Activated T-cell treated with anti-CD3 and anti-CD28 coated beads, Interleukin-2, amount 50 U/mL, for 4 hours (primary cell): ENCODE results near the gene TANGO2. TPM values are rescaled to one million over a fixed set of nuclear protein-coding genes. Genes with fewer than 3 reads are reported as not detected.

ENCODE experiments used
- ATAC-seq, 2 donors: fragments of 200-7000 bp; cut with Tn5 transposase; one replicate each; pipeline ENCODE4 v1.10.0; 2021
- DNase-seq: peaks from one replicate; pipeline ENCODE4 v3.0.0-alpha.2; 2020
- H3K27me3 Mint-ChIP-seq: one replicate; pipeline ENCODE4 v1.8.0; 2021; ENCODE audit warnings: low read depth, mixed read lengths
- H3K36me3 Mint-ChIP-seq: one replicate; pipeline ENCODE4 v1.8.0; 2022; ENCODE audit warnings: mixed read lengths; ENCODE audit not compliant: insufficient read depth
- H3K4me1 Mint-ChIP-seq: one replicate; pipeline ENCODE4 v1.8.0; 2021; ENCODE audit warnings: low read depth, mixed read lengths
- H3K4me3 Mint-ChIP-seq: one replicate; pipeline ENCODE4 v1.8.0; 2021; ENCODE audit warnings: mild to moderate bottlenecking, moderate library complexity, mixed read lengths
- H3K9me3 Mint-ChIP-seq: one replicate; pipeline ENCODE4 v1.8.0; 2021; ENCODE audit warnings: mixed read lengths
- total RNA-seq, 3 donors: library from RNA; stranded (reverse); gene quantifications; one replicate each; pipeline ENCODE4 v1.2.1, GENCODE V29; 2021

TANGO2 gene
- total RNA-seq, 3 donors from 2014 or later: 23.1 to 26.8 (median 25.3) TPM

DNA sequence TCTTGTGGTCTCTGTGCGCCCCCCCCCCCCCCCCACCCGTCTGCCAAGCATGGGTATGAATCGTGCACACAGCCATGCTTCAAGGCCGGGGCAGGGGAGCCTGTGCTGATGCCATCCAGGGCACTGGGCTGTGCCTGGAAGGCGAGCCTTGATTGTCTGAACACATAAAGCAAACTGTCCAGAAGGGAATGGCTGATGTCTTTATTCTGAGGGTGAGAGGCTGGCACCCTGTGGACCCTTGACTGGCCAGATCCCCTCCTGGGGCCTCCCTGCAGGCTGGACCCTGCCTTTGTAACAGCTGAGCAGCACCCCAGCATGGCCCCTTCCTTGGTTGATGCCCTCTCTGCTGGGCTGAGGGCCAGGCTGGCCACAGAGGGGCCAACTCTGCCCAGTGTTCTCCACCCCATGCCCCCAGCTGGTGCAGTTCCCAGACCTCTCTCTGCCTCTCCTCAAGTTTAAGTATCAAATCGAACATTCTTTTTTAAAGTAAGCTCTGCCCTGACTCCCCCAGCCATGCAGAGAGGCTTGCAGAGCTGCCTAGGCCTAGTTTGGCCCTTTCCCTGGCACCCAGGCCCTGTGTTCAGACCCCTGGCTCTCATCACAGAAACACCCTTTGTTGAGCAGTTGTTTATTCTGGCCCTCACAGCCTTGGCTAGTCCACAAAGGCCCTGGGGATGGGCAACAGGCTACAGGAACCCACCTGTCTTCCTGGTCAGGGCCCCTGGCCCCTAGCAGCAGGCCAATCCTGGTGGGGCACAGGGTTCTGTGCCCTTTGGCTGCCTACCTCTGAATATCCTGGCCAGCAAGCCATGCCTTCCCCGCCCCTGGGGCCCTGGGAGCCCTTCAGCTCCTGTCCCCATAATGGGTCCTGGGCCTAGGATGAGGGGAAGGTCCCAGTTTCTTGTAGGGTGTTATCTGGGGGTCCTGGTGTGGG is 91.0 kb downstream of the TANGO2 start:
- Mint-ChIP-seq H3K9me3 (no peaks in the 10 kb centered on the region), H3K36me3 (peaks cover 8% of the 10 kb centered on the region), H3K4me3 (no peak overlapping the region), H3K27me3 (no peaks in the 10 kb centered on the region), H3K4me1 (peaks cover 14% of the 10 kb centered on the region)
- DNase-seq (no peak), ATAC-seq (peak in 1 of 2 donors; percentile 9)

DNA sequence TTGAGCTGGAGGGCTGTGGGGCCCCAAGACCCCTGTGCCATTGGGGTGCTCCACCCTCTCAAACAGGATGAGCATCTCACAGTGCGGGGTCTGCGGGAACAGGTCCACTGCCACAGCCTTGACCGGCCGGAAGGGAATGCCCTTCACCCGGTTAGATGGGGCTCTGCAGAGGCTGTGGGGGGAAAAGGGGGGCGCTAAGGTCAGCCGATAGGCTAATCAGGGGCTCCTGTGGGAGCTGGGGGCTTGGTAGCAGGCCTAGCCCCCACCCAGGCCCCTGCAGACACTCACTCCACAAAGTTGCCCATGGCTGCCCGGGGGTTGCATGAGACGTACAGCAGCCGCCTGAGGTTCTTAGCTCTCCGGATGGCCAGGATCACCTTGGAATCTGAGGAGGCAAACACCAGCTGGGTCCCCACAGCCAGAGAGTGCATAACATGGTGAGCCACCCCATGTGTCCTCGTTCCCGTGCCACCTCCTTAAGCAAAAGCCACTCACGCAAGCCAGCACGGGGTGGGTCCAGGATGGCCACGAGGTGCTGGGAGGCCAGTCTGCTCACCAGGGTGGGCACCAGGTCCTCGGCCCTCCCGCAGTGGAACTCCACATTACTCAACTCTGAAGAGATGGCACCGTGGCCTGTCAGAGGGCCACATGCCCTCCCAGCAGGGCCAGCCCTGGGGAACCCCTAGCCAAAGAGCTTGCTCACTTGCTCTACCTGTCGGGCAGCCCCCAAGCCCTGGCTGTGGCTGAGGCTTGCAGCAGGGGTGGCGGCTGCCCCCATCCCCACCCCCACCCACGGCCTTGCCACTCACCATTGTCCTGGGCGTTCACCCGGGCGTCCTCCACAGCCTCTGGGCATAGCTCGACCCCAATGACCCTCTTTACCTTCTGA is 92.0 kb downstream of the TANGO2 start:
- Mint-ChIP-seq H3K4me3 (no peak overlapping the region), H3K36me3 (peaks cover 8% of the 10 kb centered on the region), H3K9me3 (no peaks in the 10 kb centered on the region), H3K27me3 (no peaks in the 10 kb centered on the region), H3K4me1 (peaks cover 14% of the 10 kb centered on the region)
- DNase-seq (no peak), ATAC-seq (no peak)

DNA sequence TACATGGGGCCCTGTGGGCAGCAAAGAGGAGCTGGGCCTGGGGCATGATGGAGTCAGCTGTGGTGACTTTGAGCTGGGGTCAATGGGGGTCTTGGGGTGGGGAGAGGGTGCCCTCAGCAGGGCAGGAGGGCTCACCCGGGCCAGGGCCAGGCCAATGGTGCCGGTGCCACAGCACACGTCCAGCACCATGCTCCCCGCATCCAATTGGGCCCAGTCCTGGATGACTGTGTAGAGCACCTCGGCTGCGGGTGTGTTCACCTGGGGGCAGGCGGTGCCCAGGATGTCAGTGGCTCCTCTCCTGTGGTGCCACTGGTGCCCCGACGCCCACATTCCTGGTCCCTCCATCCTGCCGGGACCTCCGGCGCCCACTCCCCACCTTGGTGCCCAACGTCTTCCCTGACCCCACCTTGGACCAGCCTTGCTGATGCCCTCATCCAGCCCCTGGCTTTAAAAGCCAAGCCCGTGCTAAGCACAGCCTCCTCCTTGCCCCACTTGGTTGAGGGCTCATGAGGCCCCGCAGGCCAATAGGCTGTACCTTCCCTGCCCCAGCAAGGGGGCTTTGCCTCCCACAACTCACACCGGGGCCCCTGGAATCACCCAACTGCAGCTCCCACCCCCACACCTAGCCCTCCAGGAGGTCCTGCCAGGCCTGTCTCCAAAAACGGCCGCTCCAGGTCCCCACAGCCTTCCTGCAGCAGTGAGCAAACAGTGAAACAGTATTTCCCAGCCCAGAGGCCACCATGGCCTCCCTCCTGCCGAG is 92.8 kb downstream of the TANGO2 start:
- peaks cover 17% of the 10 kb centered on the region for H3K4me1 Mint-ChIP-seq
- peak overlapping the region; percentile 24 for H3K4me3 Mint-ChIP-seq

DNA sequence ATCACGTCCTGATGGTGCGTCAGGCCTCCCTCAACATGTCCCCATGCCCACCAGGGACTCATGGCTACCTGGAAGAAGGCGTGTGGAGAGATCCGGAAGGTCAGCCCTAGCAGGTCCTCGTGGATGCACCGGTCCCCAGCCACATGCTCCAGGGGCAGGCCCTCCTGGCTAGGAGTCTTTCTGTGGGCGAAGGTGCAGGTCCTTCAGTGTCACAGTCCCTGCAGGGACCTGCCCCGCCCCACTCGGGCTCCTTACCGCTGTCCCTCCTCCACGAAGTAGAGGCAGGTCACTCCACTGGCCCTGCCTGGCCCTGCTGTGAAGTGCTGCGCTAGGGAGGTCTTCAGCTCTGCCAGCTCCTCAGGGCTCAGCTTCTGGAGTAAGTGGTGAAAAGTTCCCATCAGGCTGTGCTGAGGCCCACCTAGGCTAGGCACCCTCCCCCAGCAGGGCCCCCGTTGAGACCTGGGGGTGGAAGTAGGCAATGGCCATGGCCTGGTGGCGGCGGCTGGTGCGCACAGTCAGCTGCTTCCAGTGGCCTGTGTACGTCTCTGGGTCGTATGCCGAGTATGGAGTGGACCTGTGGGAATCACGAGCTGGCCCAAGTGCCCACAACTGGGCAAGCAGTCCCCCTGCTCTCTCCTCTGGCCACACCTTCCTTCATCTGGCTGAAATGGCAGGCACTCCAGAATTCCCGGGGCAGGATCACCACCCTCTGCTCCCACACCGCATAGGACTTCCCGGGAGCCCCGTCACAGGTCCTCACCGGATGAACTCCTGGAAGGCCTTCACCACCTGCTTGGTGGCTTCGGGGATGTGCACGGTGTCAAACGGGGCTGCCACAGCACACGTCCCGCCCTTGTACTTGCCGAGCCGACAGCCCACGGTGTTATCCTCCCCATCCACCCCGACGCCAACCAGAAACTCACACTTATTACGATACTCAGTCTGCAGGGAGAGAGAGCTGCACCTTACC is 93.9 kb downstream of the TANGO2 start:
- ATAC-seq (no peak), DNase-seq (no peak)
- peaks cover 14% of the 10 kb centered on the region for H3K36me3 Mint-ChIP-seq

More for the DNA sequence above, 92.8 kb downstream of the TANGO2 start:
- ATAC-seq (no peak), DNase-seq (no peak)
- peaks cover 9% of the 10 kb centered on the region for H3K36me3 Mint-ChIP-seq
- H3K27me3 Mint-ChIP-seq: no peaks in the 10 kb centered on the region
- H3K9me3 Mint-ChIP-seq: no peaks in the 10 kb centered on the region

DNA sequence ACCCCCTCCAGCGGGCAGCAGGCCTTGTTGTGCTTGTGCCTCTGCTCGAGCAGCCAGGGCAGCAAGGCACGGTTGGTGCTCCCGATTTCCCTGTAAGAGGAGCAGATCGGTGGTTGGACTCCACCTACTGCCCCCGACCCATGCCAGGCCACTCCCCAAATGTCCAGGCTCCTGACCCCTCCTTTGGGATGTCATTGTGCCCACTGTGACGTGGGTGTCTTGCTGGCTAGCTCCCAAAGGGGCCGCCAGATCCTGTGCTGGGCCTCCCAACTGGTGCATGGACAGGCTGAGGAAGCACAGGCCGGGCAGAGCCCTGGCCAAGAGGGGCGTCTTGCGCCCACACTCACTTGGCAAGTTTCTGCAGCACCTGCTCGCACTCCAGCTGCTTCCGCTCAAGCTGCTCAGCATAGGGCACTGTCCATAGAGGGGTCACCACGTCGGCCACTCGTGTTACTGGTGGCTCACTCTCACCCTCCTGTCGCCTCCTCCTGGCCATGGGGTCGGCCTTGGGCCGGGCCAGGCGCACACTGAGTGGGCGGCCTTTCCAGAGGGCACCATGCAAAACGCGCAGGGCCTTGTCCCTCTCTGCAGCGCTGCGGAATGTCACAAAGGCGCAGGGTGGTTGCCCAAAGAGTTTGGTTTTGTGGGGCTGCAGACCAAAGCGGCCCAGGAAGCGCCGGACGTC is 94.9 kb downstream of the TANGO2 start, which contains the start of gene RANBP1:
Gene RANBP1, plus strand, starts transcription at position 414 of the 685 bp plus-strand sequence. Its CDS starts 81 bp downstream, at position 495.
- peak within 1 kb of the TSS; percentile 88 for H3K4me3 Mint-ChIP-seq
- no peaks in the 10 kb centered on the region for H3K27me3 Mint-ChIP-seq
- H3K36me3 Mint-ChIP-seq: peaks cover 17% of the 10 kb centered on the region
- no peaks in the 10 kb centered on the region for H3K9me3 Mint-ChIP-seq
- peaks cover 33% of the 10 kb centered on the region for H3K4me1 Mint-ChIP-seq
- DNase-seq (no peak), ATAC-seq (no peak)

More for the DNA sequence above, 93.9 kb downstream of the TANGO2 start:
- Mint-ChIP-seq H3K9me3 (no peaks in the 10 kb centered on the region), H3K27me3 (no peaks in the 10 kb centered on the region), H3K4me3 (peak overlapping the region; percentile 88), H3K4me1 (peaks cover 26% of the 10 kb centered on the region)

DNA sequence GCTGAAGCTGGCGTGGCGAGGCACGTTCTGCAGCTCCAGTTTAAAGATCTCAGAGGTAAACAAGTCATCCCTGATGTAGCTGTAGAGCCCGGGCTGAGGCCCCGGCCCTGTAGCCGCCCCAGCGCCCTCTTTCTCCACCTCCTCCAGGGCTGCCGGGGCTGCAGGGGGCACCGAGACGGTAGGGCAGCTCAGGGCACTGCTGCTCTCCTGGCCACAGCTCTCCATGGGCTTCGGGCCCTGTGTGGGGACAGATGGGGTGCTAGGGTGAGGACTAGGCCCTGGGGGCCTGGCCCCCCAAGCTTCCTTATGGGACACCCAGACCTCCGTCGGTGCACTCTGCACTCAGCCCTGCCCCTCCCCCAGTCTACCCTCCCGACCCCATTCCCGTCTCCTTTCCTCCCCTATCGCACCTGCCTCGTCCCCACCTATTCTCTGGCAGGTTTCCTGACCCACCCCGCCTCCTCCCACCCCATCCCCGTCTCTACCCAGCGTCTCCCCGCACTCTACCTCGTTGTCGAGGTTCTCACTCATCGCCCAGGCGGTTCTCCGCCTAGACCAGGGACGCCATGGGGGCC is 95.6 kb downstream of the TANGO2 start:
- H3K27me3 Mint-ChIP-seq: no peaks in the 10 kb centered on the region
- ATAC-seq: no peak
- no peaks in the 10 kb centered on the region for H3K9me3 Mint-ChIP-seq
- DNase-seq: no peak
- peaks cover 35% of the 10 kb centered on the region for H3K4me1 Mint-ChIP-seq
- peaks cover 15% of the 10 kb centered on the region for H3K36me3 Mint-ChIP-seq
- peak overlapping the region; percentile 88 for H3K4me3 Mint-ChIP-seq

Other genes starting within 250 kb of the TANGO2 start
- 10 to 100 TPM; 25.9 to 26.3 (median 26.0) TPM for gene GNB1L, start 166.2 kb upstream of the TANGO2 start, total RNA-seq
- 10 to 100 TPM; 13.7 to 19.5 (median 14.5) TPM for gene RTL10, start 166.2 kb upstream of the TANGO2 start, total RNA-seq
- 100 to 1,000 TPM in 1 of 3 donors, 10 to 100 TPM in 2; 95.0 to 118 (median 95.5) TPM for gene COMT, start 79.3 kb upstream of the TANGO2 start, total RNA-seq
- gene TXNRD2, start 79.3 kb upstream of the TANGO2 start, total RNA-seq: 10 to 100 TPM; 15.4 to 21.6 (median 19.4) TPM
- gene ARVCF, start 4.3 kb upstream of the TANGO2 start, total RNA-seq: 1 to 10 TPM; 2.3 to 3.6 (median 2.8) TPM
- gene DGCR8, start 59.1 kb downstream of the TANGO2 start, total RNA-seq: 10 to 100 TPM; 56.2 to 65.3 (median 60.9) TPM
- 100 to 1,000 TPM; 453 to 533 (median 503) TPM for gene RANBP1, start 95.0 kb downstream of the TANGO2 start, total RNA-seq
- gene TRMT2A, start 96.1 kb downstream of the TANGO2 start, total RNA-seq: 100 to 1,000 TPM; 143 to 161 (median 146) TPM
- gene ZDHHC8, start 110.7 kb downstream of the TANGO2 start, total RNA-seq: 10 to 100 TPM; 88.2 to 99.5 (median 89.5) TPM
- not detected for gene CCDC188, start 129.9 kb downstream of the TANGO2 start, total RNA-seq
- gene RTN4R, start 247.2 kb downstream of the TANGO2 start, total RNA-seq: 1 to 10 TPM in 2 of 3 donors, under 1 TPM in 1; 0.89 to 1.4 (median 1.0) TPM